ENCODE data around the gene LIPC.

Gene LIPC

GRCh38 chr15:58554758-58555157 is 123.0 kb downstream of the LIPC start:
- Mint-ChIP-seq H3K27me3 (peaks cover 28% of the 10 kb centered on the region), H3K36me3 (no peaks in the 10 kb centered on the region), H3K9me3 (no peaks in the 10 kb centered on the region), H3K27ac (no peak overlapping the region), H3K4me3 (no peak overlapping the region), H3K4me1 (no peaks in the 10 kb centered on the region)
- ATAC-seq (ENCODE audit: low read depth) (no peak), DNase-seq (ENCODE audit: low spot score in 2 of 2) (no peak)

- Mint-ChIP-seq H3K9me3 (no peaks in the 10 kb centered on the region), H3K27me3 (peaks cover 24% of the 10 kb centered on the region), H3K4me1 (no peaks in the 10 kb centered on the region), H3K27ac (no peak overlapping the region), H3K4me3 (no peak overlapping the region), H3K36me3 (no peaks in the 10 kb centered on the region)
- ATAC-seq (ENCODE audit: low read depth), result no peak
- DNase-seq (ENCODE audit: low spot score in 2 of 2), result no peak
These were observed 123.6 kb downstream of the LIPC start for GRCh38 chr15:58555162-58556027.

GRCh38 chr15:58556028-58556361 is 124.2 kb downstream of the LIPC start:
- ATAC-seq (ENCODE audit: low read depth) (no peak), DNase-seq (ENCODE audit: low spot score in 2 of 2) (no peak)
- H3K4me1 Mint-ChIP-seq, result no peaks in the 10 kb centered on the region
- H3K36me3 Mint-ChIP-seq, result no peaks in the 10 kb centered on the region
- no peaks in the 10 kb centered on the region for H3K9me3 Mint-ChIP-seq
- H3K27ac Mint-ChIP-seq, result no peak overlapping the region
- peaks cover 23% of the 10 kb centered on the region for H3K27me3 Mint-ChIP-seq
- H3K4me3 Mint-ChIP-seq, result no peak overlapping the region

- Mint-ChIP-seq H3K36me3 (no peaks in the 10 kb centered on the region), H3K9me3 (no peaks in the 10 kb centered on the region), H3K4me1 (no peaks in the 10 kb centered on the region), H3K27me3 (peaks cover 21% of the 10 kb centered on the region), H3K27ac (no peak overlapping the region), H3K4me3 (no peak overlapping the region)
- no peak for ATAC-seq (ENCODE audit: low read depth)
- DNase-seq (ENCODE audit: low spot score in 2 of 2), result no peak
These were observed 124.8 kb downstream of the LIPC start for GRCh38 chr15:58556541-58556940.

GRCh38 chr15:58558777-58559176 is 127.0 kb downstream of the LIPC start:
- no peak for ATAC-seq (ENCODE audit: low read depth)
- H3K4me3 Mint-ChIP-seq, result no peak overlapping the region
- H3K9me3 Mint-ChIP-seq, result no peaks in the 10 kb centered on the region
- no peak overlapping the region for H3K27ac Mint-ChIP-seq
- no peaks in the 10 kb centered on the region for H3K4me1 Mint-ChIP-seq
- DNase-seq (ENCODE audit: low spot score in 2 of 2), result no peak
- peaks cover 16% of the 10 kb centered on the region for H3K27me3 Mint-ChIP-seq
- H3K36me3 Mint-ChIP-seq, result no peaks in the 10 kb centered on the region

GRCh38 chr15:58559904-58560588 is 128.3 kb downstream of the LIPC start:
- no peak for DNase-seq (ENCODE audit: low spot score in 2 of 2)
- no peak overlapping the region for H3K4me3 Mint-ChIP-seq
- no peak overlapping the region for H3K27ac Mint-ChIP-seq
- H3K36me3 Mint-ChIP-seq, result no peaks in the 10 kb centered on the region
- no peak for ATAC-seq (ENCODE audit: low read depth)
- no peaks in the 10 kb centered on the region for H3K9me3 Mint-ChIP-seq
- no peaks in the 10 kb centered on the region for H3K4me1 Mint-ChIP-seq
- H3K27me3 Mint-ChIP-seq, result peaks cover 19% of the 10 kb centered on the region

GRCh38 chr15:58561321-58561720 is 129.5 kb downstream of the LIPC start:
- peaks cover 17% of the 10 kb centered on the region for H3K27me3 Mint-ChIP-seq
- no peak overlapping the region for H3K27ac Mint-ChIP-seq
- no peaks in the 10 kb centered on the region for H3K36me3 Mint-ChIP-seq
- H3K4me1 Mint-ChIP-seq, result no peaks in the 10 kb centered on the region
- H3K4me3 Mint-ChIP-seq, result no peak overlapping the region
- H3K9me3 Mint-ChIP-seq, result no peaks in the 10 kb centered on the region
- ATAC-seq (ENCODE audit: low read depth), result no peak
- DNase-seq (ENCODE audit: low spot score in 2 of 2), result no peak

GRCh38 chr15:58562135-58562534 is 130.3 kb downstream of the LIPC start:
- H3K27ac Mint-ChIP-seq, result no peak overlapping the region
- H3K36me3 Mint-ChIP-seq, result no peaks in the 10 kb centered on the region
- DNase-seq (ENCODE audit: low spot score in 2 of 2) (no peak), ATAC-seq (ENCODE audit: low read depth) (no peak)
- no peak overlapping the region for H3K4me3 Mint-ChIP-seq
- peaks cover 17% of the 10 kb centered on the region for H3K27me3 Mint-ChIP-seq
- H3K4me1 Mint-ChIP-seq, result no peaks in the 10 kb centered on the region
- H3K9me3 Mint-ChIP-seq, result no peaks in the 10 kb centered on the region

- peaks cover 2% of the 10 kb centered on the region for H3K9me3 Mint-ChIP-seq
- H3K27me3 Mint-ChIP-seq, result peaks cover 11% of the 10 kb centered on the region
- ATAC-seq (ENCODE audit: low read depth), result no peak
- H3K36me3 Mint-ChIP-seq, result no peaks in the 10 kb centered on the region
- no peak for DNase-seq (ENCODE audit: low spot score in 2 of 2)
- H3K27ac Mint-ChIP-seq, result no peak overlapping the region
- H3K4me1 Mint-ChIP-seq, result no peaks in the 10 kb centered on the region
- no peak overlapping the region for H3K4me3 Mint-ChIP-seq
These were observed 133.2 kb downstream of the LIPC start for GRCh38 chr15:58564981-58565380.

- Mint-ChIP-seq H3K27me3 (peaks cover 13% of the 10 kb centered on the region), H3K4me1 (no peaks in the 10 kb centered on the region), H3K36me3 (no peaks in the 10 kb centered on the region), H3K4me3 (no peak overlapping the region), H3K9me3 (peaks cover 2% of the 10 kb centered on the region), H3K27ac (no peak overlapping the region)
- no peak for ATAC-seq (ENCODE audit: low read depth)
- no peak for DNase-seq (ENCODE audit: low spot score in 2 of 2)
These were observed 133.8 kb downstream of the LIPC start for GRCh38 chr15:58565619-58566018.

GRCh38 chr15:58566029-58566428 is 134.2 kb downstream of the LIPC start:
- peaks cover 13% of the 10 kb centered on the region for H3K27me3 Mint-ChIP-seq
- no peak overlapping the region for H3K27ac Mint-ChIP-seq
- no peaks in the 10 kb centered on the region for H3K36me3 Mint-ChIP-seq
- H3K4me1 Mint-ChIP-seq, result no peaks in the 10 kb centered on the region
- peaks cover 2% of the 10 kb centered on the region for H3K9me3 Mint-ChIP-seq
- DNase-seq (ENCODE audit: low spot score in 2 of 2) (no peak), ATAC-seq (ENCODE audit: low read depth) (no peak)
- H3K4me3 Mint-ChIP-seq, result no peak overlapping the region

GRCh38 chr15:58568157-58568571 is 136.4 kb downstream of the LIPC start:
- DNase-seq (ENCODE audit: low spot score in 2 of 2), result no peak
- Mint-ChIP-seq H3K4me3 (no peak overlapping the region), H3K36me3 (no peaks in the 10 kb centered on the region), H3K9me3 (peaks cover 2% of the 10 kb centered on the region), H3K27ac (no peak overlapping the region), H3K27me3 (peaks cover 8% of the 10 kb centered on the region), H3K4me1 (no peaks in the 10 kb centered on the region)
- ATAC-seq (ENCODE audit: low read depth), result no peak

GRCh38 chr15:58569455-58569854 is 137.7 kb downstream of the LIPC start:
- no peaks in the 10 kb centered on the region for H3K36me3 Mint-ChIP-seq
- no peak for DNase-seq (ENCODE audit: low spot score in 2 of 2)
- no peak overlapping the region for H3K27ac Mint-ChIP-seq
- peaks cover 2% of the 10 kb centered on the region for H3K9me3 Mint-ChIP-seq
- H3K27me3 Mint-ChIP-seq, result peaks cover 4% of the 10 kb centered on the region
- H3K4me3 Mint-ChIP-seq, result no peak overlapping the region
- no peak for ATAC-seq (ENCODE audit: low read depth)
- H3K4me1 Mint-ChIP-seq, result no peaks in the 10 kb centered on the region

GRCh38 chr15:58571491-58571890 is 139.7 kb downstream of the LIPC start:
- no peak for ATAC-seq (ENCODE audit: low read depth)
- H3K36me3 Mint-ChIP-seq, result no peaks in the 10 kb centered on the region
- no peak overlapping the region for H3K27ac Mint-ChIP-seq
- H3K4me1 Mint-ChIP-seq, result no peaks in the 10 kb centered on the region
- DNase-seq (ENCODE audit: low spot score in 2 of 2), result no peak
- H3K27me3 Mint-ChIP-seq, result peaks cover 4% of the 10 kb centered on the region
- H3K4me3 Mint-ChIP-seq, result no peak overlapping the region
- H3K9me3 Mint-ChIP-seq, result peaks cover 2% of the 10 kb centered on the region

GRCh38 chr15:58572521-58572920 is 140.7 kb downstream of the LIPC start:
- Mint-ChIP-seq H3K36me3 (no peaks in the 10 kb centered on the region), H3K9me3 (peaks cover 2% of the 10 kb centered on the region), H3K27ac (no peak overlapping the region), H3K4me3 (no peak overlapping the region), H3K27me3 (peaks cover 4% of the 10 kb centered on the region), H3K4me1 (no peaks in the 10 kb centered on the region)
- DNase-seq (ENCODE audit: low spot score in 2 of 2) (no peak), ATAC-seq (ENCODE audit: low read depth) (no peak)

All from memory B cell (primary cell).